GF-D8 (cell line): ENCODE results near the gene IL20RB.
"Not testable (repeated sequence)": the region's sequence is repeated elsewhere in the genome, so short reads cannot be mapped to it uniquely, and the experiment has no call there.

Experiments
- DNase-seq: peaks from one replicate; lab custom pipeline; 2025; lab: John Stamatoyannopoulos, UW

IL20RB gene

DNA sequence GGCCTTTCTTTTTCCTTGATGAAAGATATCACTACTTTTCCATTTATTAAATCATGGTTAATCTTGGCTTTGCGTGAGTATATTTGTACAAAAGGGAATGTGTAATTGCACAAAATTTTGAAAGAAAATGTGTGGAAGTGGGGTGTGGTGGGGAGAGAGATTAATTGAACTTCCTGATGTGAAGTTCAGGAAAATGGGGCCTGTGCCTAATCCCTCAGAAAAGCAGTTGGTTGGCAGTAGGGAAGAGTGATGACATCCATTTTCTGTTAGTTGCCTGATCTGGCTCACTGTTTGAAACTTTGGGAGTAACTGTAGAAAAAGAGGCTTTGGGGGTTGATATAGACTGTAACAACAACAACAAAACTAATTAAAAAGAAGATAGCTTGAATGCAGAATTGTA, 10.8 kb upstream of the IL20RB start:
- no peak for DNase-seq

DNA sequence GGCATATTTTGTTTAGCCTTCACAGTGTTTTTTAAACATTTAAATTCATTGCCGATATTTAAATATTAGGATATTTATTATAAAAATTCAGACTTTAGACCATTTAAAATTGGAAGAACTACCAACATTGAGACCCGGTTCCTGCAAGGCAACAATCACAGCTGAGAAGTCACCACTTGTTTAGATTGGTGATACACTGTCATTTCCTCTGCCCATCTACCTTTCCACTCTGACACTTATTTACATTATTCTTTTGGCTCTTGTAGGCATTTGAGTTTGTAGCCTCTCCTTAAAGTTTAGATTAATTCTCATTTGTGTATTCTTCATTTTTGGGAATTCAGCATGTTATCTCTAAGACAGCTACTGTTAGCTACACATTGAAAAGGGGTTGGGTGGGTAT, 10.3 kb upstream of the IL20RB start:
- DNase-seq, result no peak

DNA sequence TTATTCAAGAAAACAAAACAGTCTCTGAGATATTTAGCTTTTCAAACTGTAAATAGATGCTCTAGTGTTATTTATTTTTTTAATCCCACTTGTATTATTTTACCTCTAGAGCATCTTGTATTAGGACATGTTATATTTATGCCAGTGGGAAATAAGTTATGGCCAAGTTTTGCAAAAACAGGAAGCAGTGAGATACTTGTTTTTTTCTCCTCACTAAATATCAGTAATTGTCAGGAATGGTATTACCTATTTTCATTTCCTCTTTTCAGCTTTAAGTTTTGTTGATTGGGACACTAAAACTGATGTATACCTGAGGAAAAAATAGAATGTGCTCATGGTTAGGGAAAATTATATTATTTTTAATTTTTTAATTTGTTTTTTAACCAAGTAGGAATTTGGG, 8.6 kb upstream of the IL20RB start:
- DNase-seq, result no peak

DNA sequence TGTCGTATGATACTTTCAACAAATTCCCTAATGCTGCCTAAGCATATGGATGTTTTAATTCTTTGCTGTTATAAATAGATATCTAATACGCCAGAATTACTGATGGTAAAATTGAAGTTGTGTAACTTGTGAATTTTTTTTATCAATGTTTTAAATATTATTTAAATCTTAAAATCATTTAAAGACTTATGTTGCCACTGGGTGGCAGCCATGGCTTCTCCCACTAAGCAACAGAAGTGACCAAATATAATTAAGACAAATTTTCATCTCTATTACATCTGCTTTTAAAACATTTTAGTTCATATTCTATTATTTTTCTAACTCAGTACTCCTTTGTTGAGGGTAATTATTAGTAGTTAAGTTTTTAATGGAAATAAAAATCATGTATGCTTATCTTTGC, 8.1 kb upstream of the IL20RB start:
- no peak for DNase-seq

DNA sequence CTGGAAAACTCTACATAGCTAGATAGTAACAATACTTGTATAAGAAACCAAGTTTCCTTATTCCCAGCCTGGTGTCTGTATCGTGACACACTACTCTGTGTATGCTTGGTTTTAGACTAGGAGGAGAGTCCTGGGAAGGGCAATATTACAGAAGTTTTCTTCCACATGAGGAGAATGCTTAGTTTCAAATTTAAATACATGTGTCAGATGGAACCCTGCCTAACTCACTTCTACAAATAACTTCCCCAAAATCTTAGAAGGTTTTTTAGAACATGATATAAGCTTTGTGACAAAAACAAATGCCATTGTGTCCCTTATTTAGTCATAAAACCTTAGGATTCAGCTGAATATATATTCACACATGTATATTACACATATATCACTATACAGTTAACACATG, 7.2 kb upstream of the IL20RB start:
- DNase-seq, result no peak

DNA sequence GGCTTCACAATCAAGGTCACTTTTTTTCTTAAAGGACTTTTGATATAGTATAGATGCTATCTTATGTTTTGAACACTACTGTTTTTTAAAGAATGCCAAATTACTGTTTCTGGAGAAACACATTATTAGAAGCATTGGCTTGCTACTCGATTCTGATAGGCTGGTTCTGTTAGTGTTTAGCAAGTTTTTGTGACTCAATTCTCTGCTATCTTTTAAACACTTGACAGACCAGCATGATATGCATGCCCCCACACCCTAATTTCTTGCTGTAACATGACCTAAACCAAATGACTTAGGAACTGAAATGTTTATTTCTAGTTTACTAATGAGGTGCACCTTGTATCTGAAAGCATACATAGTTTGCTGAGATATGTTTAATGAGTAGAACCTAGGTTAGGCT, 5.5 kb upstream of the IL20RB start:
- no peak for DNase-seq

DNA sequence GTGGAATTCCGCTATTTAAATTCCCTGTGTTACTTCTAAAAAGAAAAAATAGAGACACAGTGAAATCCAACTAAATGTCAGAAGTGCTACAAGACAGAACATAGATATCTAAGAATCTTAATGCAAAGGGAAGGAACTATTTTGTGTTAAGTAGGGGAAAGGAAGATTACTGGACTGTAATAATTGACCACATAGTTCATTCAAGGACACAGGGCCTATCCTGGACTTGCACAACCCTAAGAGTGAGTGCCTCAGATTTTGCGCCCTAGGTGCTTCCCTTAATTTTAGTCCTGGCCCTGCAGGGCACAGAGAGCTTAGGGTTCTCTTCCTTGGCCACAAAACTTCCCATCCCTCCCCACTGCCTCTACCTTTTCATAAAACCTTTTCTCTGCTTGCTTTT, 3.5 kb upstream of the IL20RB start:
- DNase-seq, result no peak

DNA sequence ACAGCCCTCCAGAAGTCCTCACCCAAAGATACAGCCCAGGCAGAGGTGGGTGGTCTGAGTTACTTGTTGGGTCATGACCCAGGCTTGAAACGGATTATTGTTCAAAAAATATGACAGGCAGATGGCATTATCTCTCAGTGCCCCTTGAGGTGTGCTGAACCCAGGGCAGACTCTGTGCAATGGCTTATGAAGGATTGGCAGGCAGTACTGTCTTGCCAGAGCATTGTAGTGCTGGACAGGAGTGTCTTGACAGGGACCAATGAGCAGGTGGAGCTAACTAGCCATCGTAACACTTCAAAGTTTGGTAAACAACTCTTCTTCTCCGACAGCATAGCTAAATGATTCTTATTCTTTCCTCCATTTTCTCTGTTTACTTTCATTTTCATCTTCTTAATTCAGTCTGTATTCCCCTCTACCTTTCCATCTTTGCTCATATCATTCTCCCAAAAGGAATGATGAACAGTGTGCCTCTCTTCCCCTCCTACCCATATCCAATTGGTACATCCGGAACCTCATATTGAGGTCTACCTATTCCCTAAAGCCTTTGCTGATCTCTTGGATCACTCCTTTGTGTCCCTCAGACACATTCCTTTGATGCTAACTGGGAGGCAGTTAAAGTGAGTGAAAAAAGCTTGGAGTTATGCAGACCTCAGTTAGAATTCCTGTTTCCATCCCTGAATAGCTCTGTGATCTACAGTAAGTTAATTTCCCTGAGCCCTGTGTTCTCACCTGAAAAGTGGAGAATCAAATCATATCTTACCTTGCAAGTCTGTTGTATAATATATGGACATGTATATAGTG, 2.6 kb upstream of the IL20RB start:
- DNase-seq, result no peak

DNA sequence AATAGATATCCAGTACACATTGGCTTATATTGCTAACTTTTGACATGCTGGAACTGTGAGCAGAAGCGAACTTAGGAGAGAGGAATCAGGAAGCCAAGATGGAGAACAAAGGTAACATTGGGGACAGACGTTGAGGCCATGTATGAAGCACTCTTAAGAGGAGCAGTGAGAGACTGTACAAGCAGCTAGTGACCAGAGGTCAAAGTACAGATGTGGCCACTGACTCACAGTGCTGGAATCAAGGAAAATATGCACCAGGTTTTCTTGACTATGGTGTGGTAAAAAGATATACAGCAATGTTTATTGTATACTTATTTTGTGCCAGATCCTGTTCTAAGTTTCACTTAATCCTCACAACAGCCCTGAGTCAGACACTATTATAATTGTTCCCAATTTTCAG, 2.0 kb upstream of the IL20RB start:
- no peak for DNase-seq

DNA sequence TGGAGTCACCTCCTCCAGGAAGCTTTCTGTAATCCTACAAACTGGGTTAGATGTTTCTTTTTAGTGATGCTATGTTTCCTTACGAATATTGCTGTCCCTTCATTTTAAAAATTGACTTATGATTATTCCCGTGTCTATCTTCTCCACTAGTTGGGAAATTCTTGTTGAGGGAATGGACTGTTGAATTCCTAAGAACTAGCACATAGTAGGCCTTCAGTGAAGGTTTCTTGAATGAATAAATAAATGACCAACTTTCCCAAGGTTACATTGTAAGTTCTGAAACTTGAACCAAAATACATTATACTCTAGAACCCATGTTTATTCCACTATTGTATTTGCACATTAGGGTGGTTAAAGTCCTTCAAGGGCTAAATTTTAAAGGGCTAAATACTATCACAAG, 812 bp upstream of the IL20RB start:
- DNase-seq, result no peak

DNA sequence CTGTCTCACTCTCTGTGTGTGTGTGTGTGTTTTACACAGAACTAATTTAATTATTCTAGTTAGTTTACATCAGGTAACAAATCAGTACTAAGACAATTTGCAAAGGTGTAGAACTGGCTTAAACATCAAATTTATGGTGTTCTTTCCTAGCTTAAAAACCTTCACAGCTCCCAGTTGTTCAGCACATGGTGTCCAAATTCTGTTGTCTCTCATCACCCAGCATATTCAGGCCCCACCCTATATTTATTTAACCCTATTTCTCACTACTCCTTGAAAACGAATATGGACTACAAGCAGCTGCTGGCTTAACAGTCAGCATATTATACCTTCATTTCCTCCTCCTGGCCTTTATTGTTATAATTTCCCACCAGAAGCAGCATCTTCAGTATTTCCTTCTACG, 1.2 kb downstream of the IL20RB start:
- DNase-seq, result no peak

DNA sequence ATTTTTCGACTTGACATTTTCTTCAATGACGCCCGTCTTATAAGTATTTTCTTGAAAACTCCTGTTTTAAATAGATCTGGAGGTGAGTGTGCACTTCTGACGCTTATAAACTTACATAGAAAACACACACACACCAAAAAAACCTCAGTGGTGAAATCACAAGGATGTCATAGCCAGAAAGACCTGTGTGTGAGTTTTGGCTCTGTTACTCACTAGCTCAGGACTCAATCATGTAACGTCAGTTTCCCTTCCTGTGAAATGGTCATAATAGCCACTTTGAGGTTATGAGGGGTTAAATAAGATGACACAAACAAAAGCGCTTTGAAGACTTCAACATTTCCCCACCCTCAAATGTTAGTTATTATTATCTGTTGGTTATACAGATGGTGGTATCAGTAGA, 1.8 kb downstream of the IL20RB start:
- no peak for DNase-seq

DNA sequence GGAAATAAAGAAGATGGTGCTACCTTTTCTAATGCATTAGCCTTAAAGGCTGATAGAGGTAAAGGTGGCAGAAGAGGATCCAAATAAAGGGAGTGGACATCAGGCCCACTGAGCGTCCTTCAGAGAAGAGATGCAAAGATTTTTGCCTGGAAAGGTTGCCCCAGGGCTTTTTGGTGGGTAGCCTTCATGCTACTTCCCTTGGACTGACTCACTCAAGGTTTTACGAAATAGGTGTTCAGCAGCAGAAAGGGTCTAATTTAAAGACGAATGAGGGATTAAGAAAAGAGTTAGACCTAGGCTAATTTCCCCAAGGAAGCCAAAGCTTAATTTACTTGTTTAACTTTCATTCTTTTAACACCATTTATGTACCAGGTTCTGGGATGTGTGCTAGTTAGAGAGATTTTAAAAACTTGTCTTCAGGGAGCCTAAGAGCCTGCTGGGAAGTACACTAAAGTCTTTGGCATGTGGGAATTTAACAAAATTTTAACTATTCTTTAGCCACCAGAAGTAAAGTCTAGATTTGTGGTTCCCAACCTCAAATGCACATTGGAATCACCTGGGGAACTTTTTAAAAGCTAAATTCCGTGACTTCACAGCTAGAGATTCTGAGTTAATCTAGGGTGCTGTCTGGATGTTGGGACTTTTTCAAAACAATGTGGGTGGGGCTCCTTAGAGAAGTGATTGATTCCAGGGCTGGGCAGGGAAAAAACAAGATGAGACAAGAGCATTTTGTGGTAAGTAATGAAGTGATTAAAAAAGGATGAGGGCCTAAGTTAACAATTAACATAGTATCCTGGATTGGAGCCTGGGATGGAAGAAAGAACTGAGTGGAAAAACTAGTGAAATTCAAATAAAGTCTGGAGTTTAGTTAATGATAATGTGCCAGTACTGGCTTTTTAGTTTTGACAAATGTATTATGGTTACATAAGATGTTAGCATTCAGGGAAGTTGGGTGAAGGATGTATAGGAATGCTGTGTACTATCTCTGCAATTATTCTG, 3.4 kb downstream of the IL20RB start:
- DNase-seq, result no peak

DNA sequence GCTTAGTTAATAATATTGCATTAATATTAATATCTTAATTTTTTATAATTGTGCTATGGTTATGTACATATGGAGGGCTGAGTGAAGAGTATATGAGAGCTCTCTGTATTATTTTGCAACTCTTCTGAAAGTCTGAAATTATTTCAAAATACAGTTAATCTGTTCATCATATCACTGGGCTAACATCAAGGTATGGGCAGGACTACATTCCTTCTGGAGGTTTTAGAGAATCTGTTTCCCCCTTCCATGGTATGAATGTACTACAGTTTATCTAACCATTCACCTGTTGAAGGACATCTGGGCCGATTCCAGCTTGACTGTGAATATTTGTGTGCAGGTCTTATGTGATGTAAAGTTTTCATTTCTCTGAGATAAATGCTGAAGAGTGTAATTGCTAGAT, 5.1 kb downstream of the IL20RB start:
- no peak for DNase-seq

DNA sequence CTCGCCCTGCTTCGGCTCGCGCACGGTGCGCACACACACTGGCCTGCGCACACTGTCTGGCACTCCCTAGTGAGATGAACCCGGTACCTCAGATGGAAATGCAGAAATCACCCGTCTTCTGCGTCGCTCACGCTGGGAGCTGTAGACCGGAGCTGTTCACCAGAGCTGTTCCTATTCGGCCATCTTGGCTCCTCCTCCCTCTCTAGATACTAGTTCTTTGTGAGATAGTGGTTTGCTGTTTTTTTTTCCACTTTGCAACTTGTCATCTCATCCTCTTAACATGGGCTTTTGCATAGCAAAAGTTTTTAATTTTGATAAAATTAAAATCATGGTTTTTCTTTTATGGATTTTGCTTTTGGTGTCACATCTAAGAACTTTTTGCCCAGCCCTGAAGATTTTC, 11.8 kb downstream of the IL20RB start:
- DNase-seq, result not testable (repeated sequence)

DNA sequence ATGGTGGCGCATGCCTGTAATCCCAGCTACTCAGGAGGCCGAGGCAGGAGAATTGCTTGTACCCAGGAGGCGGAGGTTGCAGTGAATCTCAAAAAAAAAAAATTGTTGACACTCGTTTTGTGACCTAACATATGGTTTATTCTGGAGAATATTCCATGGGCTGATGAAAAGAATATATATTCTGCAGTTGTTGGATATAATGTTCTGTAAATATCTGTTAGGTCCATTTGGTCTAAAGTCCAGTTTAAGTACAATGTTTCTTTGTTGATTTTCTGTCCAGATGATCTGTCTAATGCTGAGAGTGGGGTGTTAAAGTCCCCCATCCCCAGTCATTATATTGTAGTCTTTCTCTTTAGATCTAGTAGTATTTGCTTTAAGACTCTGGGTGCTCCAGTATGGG, 15.6 kb downstream of the IL20RB start:
- DNase-seq, result no peak

DNA sequence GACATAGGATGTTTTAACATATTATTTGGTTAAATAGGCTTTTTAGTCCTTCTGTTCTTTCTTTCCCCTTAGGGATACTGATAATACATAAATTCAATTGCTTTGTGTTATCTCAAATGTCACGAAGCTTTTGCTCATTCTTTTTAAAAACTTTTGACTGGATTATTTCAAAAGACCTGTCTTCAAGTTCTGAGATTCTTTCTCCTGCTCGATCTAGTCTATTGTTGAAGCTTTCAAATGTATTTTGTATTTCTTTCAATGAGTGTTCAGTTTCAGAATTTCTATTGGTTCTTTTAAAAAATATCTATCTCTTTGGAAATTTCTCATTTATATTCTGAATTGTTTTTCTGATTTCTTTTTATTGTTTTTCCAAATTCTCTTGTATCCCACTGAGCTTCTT, 16.9 kb downstream of the IL20RB start:
- DNase-seq, result no peak

DNA sequence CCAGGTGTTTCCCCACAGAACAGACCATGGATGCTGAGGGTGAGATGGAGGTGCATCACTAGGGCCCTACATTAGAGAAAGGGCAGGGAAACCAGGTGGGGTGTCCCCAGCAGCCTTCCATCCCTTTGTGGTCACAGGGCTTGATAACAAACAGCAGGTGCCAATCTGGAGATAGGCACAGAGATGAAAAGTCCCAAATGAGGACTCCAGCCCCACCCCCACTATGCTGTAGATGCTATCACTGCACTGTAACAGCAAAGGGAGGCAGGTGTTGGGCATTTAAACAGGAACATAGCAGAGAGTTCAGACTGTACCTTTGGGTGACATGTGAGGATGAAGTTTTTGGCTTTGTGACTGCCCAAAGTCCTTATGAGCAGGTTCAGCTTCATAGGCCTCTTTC, 21.4 kb downstream of the IL20RB start:
- DNase-seq, result no peak

DNA sequence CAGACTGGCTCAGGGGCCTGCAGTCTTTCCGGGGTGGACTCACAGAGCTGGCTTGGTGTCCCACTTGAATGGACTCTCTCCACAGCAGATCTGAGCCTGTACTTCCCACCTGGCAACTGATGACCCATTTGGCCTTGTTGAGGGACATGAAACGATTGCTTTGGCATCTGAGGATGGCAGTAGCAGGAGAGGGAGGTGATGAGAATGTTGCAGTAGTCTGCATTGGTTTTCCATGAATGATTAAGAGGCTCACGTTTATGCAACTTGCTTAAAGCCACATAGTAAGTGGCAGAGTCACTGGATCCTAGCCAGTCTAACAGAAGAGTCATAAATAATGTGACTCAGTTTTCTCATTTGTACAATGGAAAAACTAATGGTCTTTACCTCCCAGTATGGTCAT, 21.9 kb downstream of the IL20RB start:
- DNase-seq, result no peak

DNA sequence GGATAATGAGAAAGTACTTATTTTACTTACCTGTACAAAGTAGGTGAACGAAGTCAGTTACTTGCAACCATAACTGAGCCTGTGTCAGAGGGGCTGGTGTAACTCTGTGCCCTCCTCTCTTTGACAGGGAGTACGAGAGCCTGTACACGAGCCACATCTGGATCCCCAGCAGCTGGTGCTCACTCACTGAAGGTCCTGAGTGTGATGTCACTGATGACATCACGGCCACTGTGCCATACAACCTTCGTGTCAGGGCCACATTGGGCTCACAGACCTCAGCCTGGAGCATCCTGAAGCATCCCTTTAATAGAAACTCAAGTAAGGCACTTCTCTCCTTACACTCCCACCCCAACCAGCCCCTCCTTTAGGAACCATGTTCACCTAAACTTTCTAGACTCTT, 24.2 kb downstream of the IL20RB start:
- DNase-seq, result no peak

DNA sequence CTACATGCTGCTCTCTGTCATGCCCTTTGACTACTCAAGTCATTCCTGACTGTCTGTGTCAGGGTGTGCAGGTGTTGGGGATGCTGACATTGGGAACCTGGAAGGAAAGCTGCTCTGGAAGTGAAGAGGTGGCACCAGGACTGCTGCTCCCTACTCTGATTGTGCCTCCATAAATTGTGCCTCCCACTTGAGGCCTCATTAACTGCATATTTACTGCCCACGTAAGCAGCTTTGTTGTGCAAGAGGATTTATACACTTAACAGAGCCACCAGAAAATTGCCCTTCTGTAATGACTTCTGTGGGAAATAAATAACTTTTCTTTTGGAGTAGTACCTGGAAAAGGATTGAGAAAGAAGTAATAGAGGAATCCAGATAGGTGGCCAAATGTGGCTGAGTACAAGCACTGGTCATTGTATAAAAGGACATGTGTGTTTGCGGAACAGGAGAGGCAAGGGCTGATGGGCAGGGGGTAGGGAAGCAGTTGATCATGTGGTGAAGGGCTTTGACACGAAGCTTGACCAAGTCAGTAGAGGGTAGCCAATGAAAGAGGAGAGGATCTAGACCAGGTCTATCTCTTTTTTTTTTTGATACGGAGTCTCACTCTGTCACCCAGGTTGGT, 24.8 kb downstream of the IL20RB start:
- no peak for DNase-seq

DNA sequence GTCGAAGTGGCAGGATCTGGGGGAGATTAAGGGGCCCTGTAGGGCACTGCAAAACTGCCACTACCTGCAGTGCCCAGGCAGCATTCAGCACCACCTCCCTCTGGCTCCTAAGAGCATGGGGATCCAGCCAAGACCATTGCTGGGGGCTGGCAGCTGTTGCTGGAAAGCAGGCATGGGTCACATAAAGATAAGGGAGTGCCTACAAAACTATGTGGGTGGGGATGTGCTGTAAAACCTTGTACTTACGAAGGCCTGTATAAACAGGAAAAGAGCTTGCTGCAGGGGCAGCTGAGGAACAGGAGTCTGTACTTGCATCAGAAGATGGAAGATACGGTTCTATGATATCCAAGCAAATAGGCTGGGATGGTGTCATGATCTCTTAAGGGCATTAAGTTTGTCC, 27.1 kb downstream of the IL20RB start:
- DNase-seq, result no peak
